GM19324 (cell line): ENCODE measurements around the gene GLIPR2.
A peak's percentile ranks its signal among the peaks of the same experiment; 100 is the strongest.
"Not testable (repeated sequence)": the region's sequence is repeated elsewhere in the genome, so short reads cannot be mapped to it uniquely, and the experiment has no call there.

ENCODE experiments used
- ATAC-seq: cut with Tn5 transposase; IDR thresholded peaks from one replicate; pipeline ENCODE4 v1.9.1; 2021; ENCODE audit warnings: mild to moderate bottlenecking, moderate library complexity; ENCODE audit not compliant: unreplicated experiment, low FRiP score

GLIPR2 gene

GRCh38 chr9:36161187-36161586, 24.7 kb downstream of the GLIPR2 start:
- no peak for ATAC-seq

GRCh38 chr9:36162211-36162738, 25.7 kb downstream of the GLIPR2 start:
- ATAC-seq: no peak

GRCh38 chr9:36163049-36163785, 26.7 kb downstream of the GLIPR2 start:
- ATAC-seq: no peak

GRCh38 chr9:36163786-36164170, 27.2 kb downstream of the GLIPR2 start:
- no peak for ATAC-seq

GRCh38 chr9:36164372-36164771, 27.8 kb downstream of the GLIPR2 start:
- ATAC-seq: no peak

- no peak for ATAC-seq
These were observed 28.5 kb downstream of the GLIPR2 start for GRCh38 chr9:36164989-36165388.

GRCh38 chr9:36165826-36166167, 29.3 kb downstream of the GLIPR2 start:
- no peak for ATAC-seq

- ATAC-seq: peak; percentile 79
These were observed 29.8 kb downstream of the GLIPR2 start for GRCh38 chr9:36166168-36166927.

GRCh38 chr9:36169166-36169565, 32.6 kb downstream of the GLIPR2 start, which contains the start of gene CCIN:
TSS of gene CCIN (plus strand) at chr9:36169388. CDS start at chr9:36169503, 115 bp downstream.
- ATAC-seq: no peak

- no peak for ATAC-seq
These were observed 33.2 kb downstream of the GLIPR2 start for GRCh38 chr9:36169708-36170107.

GRCh38 chr9:36170531-36170930, 34.0 kb downstream of the GLIPR2 start:
- ATAC-seq: no peak

GRCh38 chr9:36173861-36174260, 37.3 kb downstream of the GLIPR2 start:
- ATAC-seq: no peak

GRCh38 chr9:36174271-36174670, 37.7 kb downstream of the GLIPR2 start:
- ATAC-seq: no peak

GRCh38 chr9:36174731-36175130, 38.2 kb downstream of the GLIPR2 start:
- no peak for ATAC-seq

GRCh38 chr9:36175209-36175608, 38.7 kb downstream of the GLIPR2 start:
- ATAC-seq: not testable (repeated sequence)

- not testable (repeated sequence) for ATAC-seq
These were observed 40.0 kb downstream of the GLIPR2 start for GRCh38 chr9:36176496-36176895.

- ATAC-seq: no peak
These were observed 41.0 kb downstream of the GLIPR2 start for GRCh38 chr9:36177571-36177970.

GRCh38 chr9:36180243-36180642, 43.7 kb downstream of the GLIPR2 start:
- ATAC-seq: not testable (repeated sequence)

GRCh38 chr9:36187414-36187813, 50.9 kb downstream of the GLIPR2 start:
- no peak for ATAC-seq

- ATAC-seq: no peak
These were observed 51.7 kb downstream of the GLIPR2 start for GRCh38 chr9:36188212-36188611.

GRCh38 chr9:36189976-36190375, 53.4 kb downstream of the GLIPR2 start:
- ATAC-seq: no peak
